A673 (cell line): ENCODE results near the gene CEACAM8. TPM values are rescaled to one million over a fixed set of nuclear protein-coding genes. Genes with fewer than 3 reads are reported as not detected.
"Not testable (repeated sequence)": the region's sequence is repeated elsewhere in the genome, so short reads cannot be mapped to it uniquely, and the experiment has no call there.

Experiments
- Bru-seq: library from RNA; stranded (reverse); fragments of 400-500 nt; gene quantifications from one replicate; lab custom pipeline; 2021; lab: Mats Ljungman, UMichigan
- BruChase-seq, 2 experiments: library from RNA; stranded (reverse); fragments of 400-500 nt; gene quantifications; one replicate each; lab custom pipeline; 2021; lab: Mats Ljungman, UMichigan
- BruUV-seq: library from RNA; stranded (reverse); fragments of 400-500 nt; replicated peaks from 2 replicates; lab custom pipeline; 2021; lab: Mats Ljungman, UMichigan
- CTCF ChIA-PET: fragments of 300-600 bp; sonication (Branson Sonifier 250); formaldehyde crosslinking; loops from one replicate; lab custom pipeline; 2022; ENCODE audit warnings: antibody characterized with exemption; lab: Charles Lee
- POLR2A ChIA-PET: fragments of 300-600 bp; sonication (Branson Sonifier 250); formaldehyde crosslinking; loops from one replicate; lab custom pipeline; 2022; ENCODE audit warnings: antibody characterized with exemption; ENCODE audit not compliant: low non-redundant PET; lab: Charles Lee
- DNase-seq: peaks from one replicate; pipeline ENCODE4 v3.0.0-alpha.2; 2015; ENCODE audit warnings: low spot score
- H3K27ac ChIP-seq: fragments of 200-600 bp; sonication (generic); 2 replicates; pipeline ENCODE4 v1.5.1; 2016; ENCODE audit warnings: mixed run types, low read depth, mild to moderate bottlenecking, mixed read lengths, antibody characterized with exemption, low read length; ENCODE audit not compliant: poor library complexity, severe bottlenecking
- H3K27me3 ChIP-seq: fragments of 200-600 bp; sonication (generic); replicated peaks from 2 replicates; pipeline ENCODE4 v1.6.1; 2017; ENCODE audit warnings: mixed run types, low read depth, mild to moderate bottlenecking, mixed read lengths, antibody characterized with exemption, low read length; ENCODE audit not compliant: insufficient read depth, poor library complexity
- H3K36me3 ChIP-seq: fragments of 200-600 bp; sonication (generic); 2 replicates; pipeline ENCODE4 v1.6.1; 2016; ENCODE audit warnings: mixed run types, mild to moderate bottlenecking, mixed read lengths, antibody characterized with exemption, low read length; ENCODE audit not compliant: insufficient read depth, poor library complexity, severe bottlenecking
- H3K4me1 ChIP-seq: fragments of 200-600 bp; sonication (generic); 2 replicates; pipeline ENCODE4 v1.6.1; 2017; ENCODE audit warnings: mixed run types, mild to moderate bottlenecking, mixed read lengths, antibody characterized with exemption, low read length; ENCODE audit not compliant: insufficient read depth, poor library complexity, severe bottlenecking
- H3K4me3 ChIP-seq: fragments of 200-600 bp; sonication (generic); 2 replicates; pipeline ENCODE4 v1.5.1; 2016; ENCODE audit warnings: low read depth, mixed run types, mild to moderate bottlenecking, mixed read lengths, low read length; ENCODE audit not compliant: poor library complexity, severe bottlenecking
- H3K9me3 ChIP-seq: fragments of 200-600 bp; sonication (generic); 2 replicates; pipeline ENCODE4 v1.6.1; 2016; ENCODE audit warnings: mixed run types, low read depth, mild to moderate bottlenecking, mixed read lengths, antibody characterized with exemption, low read length; ENCODE audit not compliant: poor library complexity, severe bottlenecking
- CTCF ChIP-seq: fragments of 300-800, 200-600 bp; sonication (generic); conservative IDR thresholded peaks from 2 replicates; pipeline ENCODE4 v1.5.1; 2017; ENCODE audit warnings: low read depth, mild to moderate bottlenecking, antibody characterized with exemption, low read length, moderate library complexity, mixed read lengths
- EZH2 ChIP-seq: fragments of 200-600 bp; sonication (generic); IDR thresholded peaks from 2 replicates; pipeline ENCODE4 v1.6.1; 2017; ENCODE audit warnings: borderline replicate concordance, low read depth, mild to moderate bottlenecking, mixed read lengths, antibody characterized with exemption, low read length; ENCODE audit not compliant: poor library complexity, severe bottlenecking
- intact Hi-C: fragments of 100-400 bp; cut with micrococcal nuclease; formaldehyde crosslinking; loops from one replicate; pipeline ENCODE4 v1.10.0; 2022; ENCODE audit not compliant: unreplicated experiment
- long read RNA-seq: library from polyadenylated mRNA; stranded (forward); transcript quantifications from one replicate; pipeline ENCODE4 v2.0.0, GENCODE V29; 2022
- total RNA-seq: library from RNA; stranded (reverse); gene quantifications from 2 replicates; pipeline ENCODE4 v1.2.3, GENCODE V29; 2021

Gene CEACAM8
- total RNA-seq = not detected in 2 replicates
- not detected for Bru-seq, nascent RNA
- BruChase-seq, experiment 1, labeled RNA remaining after a 2-hour chase = not detected
- BruChase-seq, experiment 2, labeled RNA remaining after a 6-hour chase = not detected
- long read RNA-seq = 0 reads

GRCh38 chr19:42594617-42595489 is at the start of gene CEACAM8:
Gene CEACAM8 (minus strand): TSS chr19:42594924. CDS start chr19:42594828, 96 bp downstream.
- CTCF ChIA-PET = no interaction called here
- no peaks in the 10 kb centered on the region for H3K4me1 ChIP-seq
- H3K27ac ChIP-seq = no peak within 1 kb of the TSS
- H3K9me3 ChIP-seq = no peaks in the 10 kb centered on the region
- intact Hi-C loops = loop anchor here (5.0 kb wide), 1 partner anchor 33 kb away; no protein-coding TSS in a partner anchor
- no TSS peak for BruUV-seq
- H3K36me3 ChIP-seq = no peaks in the 10 kb centered on the region
- POLR2A ChIA-PET = no interaction called here
- no peak within 1 kb of the TSS for H3K4me3 ChIP-seq
- TF ChIP-seq EZH2 (no peak), CTCF (no peak)
- DNase-seq = no peak
- peaks cover 19% of the 10 kb centered on the region for H3K27me3 ChIP-seq

DNA sequence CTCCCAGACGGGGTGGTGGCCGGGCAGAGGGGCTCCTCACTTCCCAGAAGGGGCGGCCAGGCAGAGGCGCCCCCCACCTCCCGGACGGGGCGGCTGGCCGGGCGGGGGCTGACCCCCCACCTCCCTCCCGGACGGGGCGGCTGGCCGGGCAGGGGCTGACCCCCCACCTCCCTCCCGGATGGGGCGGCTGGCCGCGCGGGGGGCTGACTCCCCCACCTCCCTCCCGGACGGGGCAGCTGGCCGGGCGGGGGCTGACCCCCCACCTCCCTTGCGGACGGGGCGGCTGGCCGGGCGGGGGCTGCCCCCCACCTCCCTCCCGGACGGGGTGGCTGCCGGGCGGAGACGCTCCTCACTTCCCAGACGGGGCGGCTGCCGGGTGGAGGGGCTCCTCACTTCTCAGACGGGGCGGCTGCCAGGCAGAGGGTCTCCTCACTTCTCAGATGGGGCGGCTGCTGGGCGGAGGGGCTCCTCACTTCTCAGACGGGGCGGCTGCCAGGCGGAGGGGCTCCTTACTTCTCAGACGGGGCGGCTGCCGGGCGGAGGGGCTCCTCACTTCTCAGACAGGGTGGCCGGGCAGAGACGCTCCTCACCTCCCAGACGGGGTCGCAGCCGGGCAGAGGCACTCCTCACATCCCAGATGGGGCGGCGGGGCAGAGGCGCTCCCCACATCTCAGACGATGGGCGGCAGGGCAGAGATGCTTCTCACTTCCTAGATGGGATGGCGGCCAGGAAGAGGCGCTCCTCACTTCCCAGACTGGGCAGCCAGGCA is 44.8 kb upstream of the CEACAM8 start:
- H3K4me3 ChIP-seq, H3K9me3 ChIP-seq, H3K4me1 ChIP-seq, BruUV-seq, H3K27me3 ChIP-seq, intact Hi-C loops, H3K36me3 ChIP-seq, CTCF ChIA-PET, DNase-seq, H3K27ac ChIP-seq, POLR2A ChIA-PET: not testable (repeated sequence)

DNA sequence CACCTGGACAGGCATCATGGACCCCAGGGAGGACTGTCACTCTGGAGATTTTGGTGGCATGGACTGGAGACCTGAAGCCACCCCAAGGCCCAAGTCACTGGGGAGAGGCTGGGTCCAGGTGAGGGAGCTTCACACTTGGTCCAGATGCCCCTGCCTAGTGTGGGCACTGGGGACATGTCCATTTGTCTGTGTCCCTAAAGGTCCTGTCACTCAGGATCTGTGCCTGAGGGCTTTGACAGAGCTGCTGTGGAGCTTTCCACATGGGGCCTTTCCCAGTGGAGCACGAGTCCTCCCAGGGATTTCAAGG is 40.5 kb upstream of the CEACAM8 start:
- POLR2A ChIA-PET = no interaction called here
- no peaks in the 10 kb centered on the region for H3K9me3 ChIP-seq
- no TSS peak for BruUV-seq
- intact Hi-C loops = no loop called here
- H3K27ac ChIP-seq = no peak overlapping the region
- no peaks in the 10 kb centered on the region for H3K36me3 ChIP-seq
- no peaks in the 10 kb centered on the region for H3K27me3 ChIP-seq
- CTCF ChIA-PET = interaction anchor here (0.5 to 1.0 kb wide), 3 partner anchors 10 to 153 kb away, joined by 3 to 4 read pairs (median 3); no protein-coding TSS in a partner anchor
- TF ChIP-seq CTCF = 0 out of 2 replicates have a peak, but pooled peaks have one; percentile 5
- no peak for TF ChIP-seq EZH2
- no peak for DNase-seq
- H3K4me1 ChIP-seq = no peaks in the 10 kb centered on the region
- H3K4me3 ChIP-seq = no peak overlapping the region
